GM21717 (cell line): ENCODE measurements around the gene GNL2.
A peak's percentile ranks its signal among the peaks of the same experiment; 100 is the strongest.
"Not testable (repeated sequence)": the region's sequence is repeated elsewhere in the genome, so short reads cannot be mapped to it uniquely, and the experiment has no call there.

ENCODE experiments used
- ATAC-seq: cut with Tn5 transposase; IDR thresholded peaks from one replicate; pipeline ENCODE4 v1.9.1; 2021; ENCODE audit warnings: mild to moderate bottlenecking, moderate library complexity; ENCODE audit not compliant: unreplicated experiment

GNL2 gene

GRCh38 chr1:37560401-37561132 lies 35.2 kb downstream of the GNL2 start:
- no peak for ATAC-seq

- ATAC-seq = not testable (repeated sequence)
Measured at GRCh38 chr1:37559957-37560379, 35.8 kb downstream of the GNL2 start.

- ATAC-seq = no peak
Measured at GRCh38 chr1:37559080-37559479, 36.7 kb downstream of the GNL2 start.

- ATAC-seq = no peak
Measured at GRCh38 chr1:37558411-37558810, 37.3 kb downstream of the GNL2 start.

- no peak for ATAC-seq
Measured at GRCh38 chr1:37557402-37557801, 38.3 kb downstream of the GNL2 start.

GRCh38 chr1:37556712-37557196 lies 39.0 kb downstream of the GNL2 start, which contains the start of gene DNALI1:
TSS of gene DNALI1 (plus strand) at chr1:37556940. CDS start at chr1:37556995, 55 bp downstream.
- ATAC-seq = no peak

GRCh38 chr1:37553927-37554808 lies 41.6 kb downstream of the GNL2 start, which contains the start of gene SNIP1:
TSS of gene SNIP1 (minus strand) at chr1:37554293. CDS start at chr1:37554229, 64 bp downstream.
- peak; percentile 84 for ATAC-seq

GRCh38 chr1:37553598-37553926 lies 42.2 kb downstream of the GNL2 start:
- ATAC-seq = no peak

- no peak for ATAC-seq
Measured at GRCh38 chr1:37549341-37549740, 46.4 kb downstream of the GNL2 start.

GRCh38 chr1:37545019-37545418 lies 50.7 kb downstream of the GNL2 start:
- no peak for ATAC-seq

- ATAC-seq = no peak
Measured at GRCh38 chr1:37544530-37544929, 51.2 kb downstream of the GNL2 start.

- no peak for ATAC-seq
Measured at GRCh38 chr1:37540036-37540785, 55.5 kb downstream of the GNL2 start.

GRCh38 chr1:37539154-37539553 lies 56.6 kb downstream of the GNL2 start:
- ATAC-seq = not testable (repeated sequence)

- ATAC-seq = no peak
Measured at GRCh38 chr1:37537378-37537777, 58.4 kb downstream of the GNL2 start.

GRCh38 chr1:37533317-37534093 lies 62.2 kb downstream of the GNL2 start:
- no peak for ATAC-seq

- not testable (repeated sequence) for ATAC-seq
Measured at GRCh38 chr1:37532418-37533156, 63.1 kb downstream of the GNL2 start.

- ATAC-seq = not testable (repeated sequence)
Measured at GRCh38 chr1:37529888-37530287, 65.8 kb downstream of the GNL2 start.

GRCh38 chr1:37519613-37520012 lies 76.1 kb downstream of the GNL2 start:
- no peak for ATAC-seq

- ATAC-seq = not testable (repeated sequence)
Measured at GRCh38 chr1:37518929-37519328, 76.8 kb downstream of the GNL2 start.
